LNCAP (cell line): Measurements from ENCODE around the gene PBRM1.

ENCODE experiments used
- TF ChIP-seq, protein P1 (sequence below): fragments of 450-650 bp; IDR thresholded peaks from 2 replicates; pipeline ENCODE4 v1.5.1; 2017; ENCODE audit warnings: mild to moderate bottlenecking

Gene PBRM1

DNA sequence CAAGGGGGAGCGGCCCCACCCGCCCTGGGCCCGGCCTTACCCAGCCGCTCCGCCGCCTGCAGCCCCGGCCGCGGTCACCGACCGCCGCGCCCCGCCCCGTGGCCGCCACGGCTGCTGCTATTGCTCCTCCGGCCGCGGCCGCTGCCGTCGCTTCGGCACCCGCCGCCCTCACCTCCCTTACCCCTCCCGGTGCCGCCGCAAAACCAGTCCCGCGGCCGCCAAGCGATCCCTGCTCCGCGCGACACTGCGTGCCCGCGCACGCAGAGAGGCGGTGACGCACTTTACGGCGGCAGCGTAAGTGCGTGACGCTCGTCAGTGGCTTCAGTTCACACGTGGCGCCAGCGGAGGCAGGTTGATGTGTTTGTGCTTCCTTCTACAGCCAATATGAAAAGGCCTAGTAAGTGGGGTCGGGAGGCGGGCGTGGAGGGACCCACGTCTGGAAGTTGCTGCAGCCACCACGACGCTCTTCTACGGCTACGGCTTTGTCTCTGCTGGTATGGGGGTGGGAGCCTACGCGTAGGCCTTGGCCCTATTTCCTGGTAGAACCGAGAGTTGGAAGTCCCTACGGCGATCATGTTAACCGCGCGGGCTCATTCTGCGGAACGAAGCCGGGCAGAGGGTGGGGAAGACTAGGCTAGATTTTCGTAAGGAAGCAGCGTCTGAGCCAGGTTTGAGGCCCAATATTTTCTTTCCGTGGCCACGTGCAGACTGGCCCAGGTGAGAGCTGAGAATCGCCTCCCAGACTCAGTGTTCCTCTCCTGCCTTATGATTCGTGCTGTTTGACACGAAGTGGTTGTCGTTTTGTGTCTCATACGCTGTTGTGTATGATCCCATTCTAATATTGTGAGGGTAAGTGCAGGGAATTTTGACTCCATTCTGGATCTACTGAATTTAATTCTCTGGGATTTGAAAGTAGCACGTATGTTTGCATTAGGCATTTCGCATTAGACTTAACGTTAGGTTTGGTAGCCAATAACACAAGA lies at the start of gene PBRM1, which contains the start of gene GNL3:
PBRM1 (minus strand) TSS at position 205 of the 983 bp plus-strand sequence.
GNL3 (plus strand) TSS at position 324 of the 983 bp plus-strand sequence; CDS start at position 385, 61 bp downstream.
- TF ChIP-seq, protein P1, sequence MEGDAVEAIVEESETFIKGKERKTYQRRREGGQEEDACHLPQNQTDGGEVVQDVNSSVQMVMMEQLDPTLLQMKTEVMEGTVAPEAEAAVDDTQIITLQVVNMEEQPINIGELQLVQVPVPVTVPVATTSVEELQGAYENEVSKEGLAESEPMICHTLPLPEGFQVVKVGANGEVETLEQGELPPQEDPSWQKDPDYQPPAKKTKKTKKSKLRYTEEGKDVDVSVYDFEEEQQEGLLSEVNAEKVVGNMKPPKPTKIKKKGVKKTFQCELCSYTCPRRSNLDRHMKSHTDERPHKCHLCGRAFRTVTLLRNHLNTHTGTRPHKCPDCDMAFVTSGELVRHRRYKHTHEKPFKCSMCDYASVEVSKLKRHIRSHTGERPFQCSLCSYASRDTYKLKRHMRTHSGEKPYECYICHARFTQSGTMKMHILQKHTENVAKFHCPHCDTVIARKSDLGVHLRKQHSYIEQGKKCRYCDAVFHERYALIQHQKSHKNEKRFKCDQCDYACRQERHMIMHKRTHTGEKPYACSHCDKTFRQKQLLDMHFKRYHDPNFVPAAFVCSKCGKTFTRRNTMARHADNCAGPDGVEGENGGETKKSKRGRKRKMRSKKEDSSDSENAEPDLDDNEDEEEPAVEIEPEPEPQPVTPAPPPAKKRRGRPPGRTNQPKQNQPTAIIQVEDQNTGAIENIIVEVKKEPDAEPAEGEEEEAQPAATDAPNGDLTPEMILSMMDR: no peak

DNA sequence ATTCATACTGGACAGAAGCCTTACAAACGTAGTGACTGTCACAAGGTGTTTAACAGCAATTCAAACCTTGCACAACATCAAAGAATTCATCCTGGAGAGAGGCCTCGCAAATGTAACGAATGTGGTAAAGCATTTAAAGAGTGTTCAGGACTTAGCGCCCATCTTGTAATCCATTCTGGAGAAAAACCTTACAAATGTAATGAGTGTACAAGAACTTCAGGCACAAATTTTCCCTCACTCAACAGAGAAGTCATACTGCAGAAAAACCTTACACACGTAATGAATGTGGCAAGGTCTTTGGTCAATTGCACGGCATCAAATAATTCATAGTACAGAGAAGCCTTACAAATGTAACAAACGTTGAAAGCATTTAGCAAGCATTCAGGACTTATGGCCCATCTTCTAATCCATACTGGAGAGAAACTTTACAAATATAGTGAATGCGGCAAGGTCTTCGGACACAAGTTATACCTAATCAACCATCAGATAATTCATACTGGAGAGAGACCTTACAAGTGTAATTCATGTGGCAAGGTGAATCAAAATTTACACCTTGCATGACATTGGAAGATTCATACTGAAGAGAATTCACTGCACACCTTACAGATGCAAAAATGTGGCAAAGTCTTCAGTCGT lies 47.7 kb upstream of the PBRM1 start:
- TF ChIP-seq, protein P1: no peak

DNA sequence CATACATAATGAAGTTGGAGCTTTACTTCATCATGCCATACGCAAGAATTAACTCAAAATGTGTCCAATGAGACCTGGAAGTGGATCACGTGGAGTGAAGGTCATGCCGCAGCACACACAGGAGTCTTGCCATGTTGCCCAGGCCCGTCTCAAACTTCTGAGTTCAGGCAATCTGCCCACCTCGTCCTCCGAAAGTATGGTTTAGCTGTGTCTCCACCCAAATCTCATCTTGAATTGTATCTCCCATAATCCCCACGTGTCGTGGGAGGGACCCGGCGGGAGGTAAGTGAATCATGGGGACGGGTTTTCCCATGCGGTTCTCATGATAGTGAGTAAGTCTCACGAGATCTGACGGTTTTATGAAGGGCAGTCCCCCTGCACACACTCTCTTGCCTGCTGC lies 45.9 kb upstream of the PBRM1 start:
- TF ChIP-seq, protein P1: no peak

DNA sequence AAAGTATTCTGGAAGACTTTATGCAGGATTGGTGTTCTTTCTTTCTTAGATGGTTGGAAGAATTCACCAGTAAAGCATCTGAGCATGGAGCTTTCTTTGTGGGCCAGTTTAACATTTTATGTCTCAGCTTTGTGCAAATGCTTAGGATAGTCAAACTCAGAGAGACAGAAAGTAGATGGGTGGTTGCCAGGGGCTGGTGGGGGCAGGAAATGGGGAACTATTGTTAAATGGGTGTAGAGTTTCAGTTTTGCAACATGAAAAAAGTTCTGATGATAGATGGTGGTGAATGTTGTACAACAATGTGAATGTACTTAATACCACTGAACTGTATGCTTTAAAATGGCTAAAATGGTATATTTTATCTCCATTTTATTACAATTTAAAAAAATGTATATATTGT lies 45.0 kb upstream of the PBRM1 start:
- TF ChIP-seq, protein P1: no peak

DNA sequence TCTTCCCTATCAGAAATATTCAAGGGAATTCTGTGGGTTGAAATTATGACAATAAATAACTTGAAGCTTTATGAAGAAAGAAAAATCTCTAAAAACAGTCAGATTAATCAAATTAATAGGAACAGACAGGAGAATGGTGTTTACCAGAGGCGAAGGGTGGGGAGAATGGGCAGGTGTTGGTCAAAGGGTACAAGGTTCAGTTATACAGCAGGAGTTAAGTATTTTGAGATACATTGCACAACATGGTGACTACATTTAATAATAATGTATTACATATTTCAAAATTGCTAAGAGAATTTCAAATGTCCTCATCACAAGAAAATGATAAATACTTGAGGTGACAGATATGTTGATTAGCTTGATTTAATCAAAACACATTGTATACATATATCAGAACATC lies 38.8 kb upstream of the PBRM1 start:
- TF ChIP-seq, protein P1: no peak

DNA sequence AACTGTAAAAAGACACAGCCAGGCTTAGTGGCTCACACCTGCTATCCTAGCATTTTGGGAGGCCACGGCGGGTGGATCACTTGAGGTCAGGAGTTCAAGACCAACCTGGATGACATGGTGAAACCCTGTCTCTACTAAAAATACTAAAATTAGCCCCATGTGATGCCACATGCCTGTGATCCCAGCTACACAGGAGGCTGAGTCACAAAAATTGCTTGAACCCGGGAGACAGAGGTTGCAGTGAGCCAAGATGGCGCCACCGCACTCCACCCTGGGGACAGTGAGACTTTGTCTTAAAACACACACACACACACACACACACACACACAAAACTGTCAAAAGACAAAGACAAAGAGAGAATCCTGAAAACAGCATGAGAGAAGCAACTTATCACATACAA lies 38.2 kb upstream of the PBRM1 start:
- TF ChIP-seq, protein P1: no peak

DNA sequence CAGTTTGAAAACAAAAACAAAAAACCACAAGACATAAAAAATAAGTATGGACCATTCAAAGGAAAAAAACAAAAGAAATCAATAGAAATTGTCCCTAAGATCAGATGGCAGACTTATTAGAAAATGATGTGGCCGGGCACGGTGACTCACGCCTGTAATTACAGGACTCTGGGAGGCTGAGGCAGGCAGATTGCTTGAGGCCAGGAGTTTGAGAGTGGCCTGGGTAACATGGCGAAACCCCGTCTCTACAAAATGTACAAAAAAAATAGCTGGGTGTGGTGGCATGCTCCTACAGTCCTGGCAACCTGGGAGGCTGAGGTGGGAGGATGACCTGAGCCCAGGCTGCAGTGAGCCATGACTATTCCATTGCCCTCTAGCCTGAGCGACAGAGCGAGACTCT lies 36.8 kb upstream of the PBRM1 start:
- TF ChIP-seq, protein P1: no peak
